NCI-H1930 (cell line): ENCODE results near the gene DDX54.
"Not testable (repeated sequence)": the region's sequence is repeated elsewhere in the genome, so short reads cannot be mapped to it uniquely, and the experiment has no call there.

Experiments
- DNase-seq, 2 experiments: peaks; one replicate each; lab custom pipeline; 2025; lab: John Stamatoyannopoulos, UW

Gene DDX54

GRCh38 chr12:113120670-113121370, 64.5 kb downstream of the DDX54 start:
- no peak for DNase-seq

GRCh38 chr12:113119980-113120669, 65.2 kb downstream of the DDX54 start:
- no peak for DNase-seq

- DNase-seq = no peak
Measured at GRCh38 chr12:113118142-113118541, 67.1 kb downstream of the DDX54 start.

GRCh38 chr12:113117684-113118083, 67.6 kb downstream of the DDX54 start:
- DNase-seq = not testable (repeated sequence)

- DNase-seq = no peak
Measured at GRCh38 chr12:113116875-113117274, 68.4 kb downstream of the DDX54 start.

GRCh38 chr12:113115455-113116126, 69.7 kb downstream of the DDX54 start:
- DNase-seq = no peak

- DNase-seq = no peak
Measured at GRCh38 chr12:113114447-113115178, 70.7 kb downstream of the DDX54 start.

- no peak for DNase-seq
Measured at GRCh38 chr12:113113397-113113796, 71.9 kb downstream of the DDX54 start.

GRCh38 chr12:113112043-113112899, 73.0 kb downstream of the DDX54 start:
- no peak for DNase-seq

GRCh38 chr12:113111247-113111646, 74.0 kb downstream of the DDX54 start:
- DNase-seq = no peak

GRCh38 chr12:113109872-113110599, 75.2 kb downstream of the DDX54 start:
- DNase-seq = no peak

- DNase-seq = no peak
Measured at GRCh38 chr12:113109360-113109759, 75.9 kb downstream of the DDX54 start.

GRCh38 chr12:113108308-113108707, 77.0 kb downstream of the DDX54 start:
- DNase-seq = no peak
